Neural cell (in vitro differentiated cells): Measurements from ENCODE around the gene VIPAS39.

ENCODE experiments used
- EP300 ChIP-seq: fragments of 450-650 bp; conservative IDR thresholded peaks from 2 replicates; pipeline ENCODE4 v1.6.1; 2014; ENCODE audit warnings: antibody characterized with exemption, mild to moderate bottlenecking, moderate library complexity; ENCODE audit not compliant: poor library complexity, severe bottlenecking
- EZH2 ChIP-seq: fragments of 200-600, 300-800 bp; shearing (Covaris generic), sonication (generic); IDR thresholded peaks from 2 replicates; pipeline ENCODE4 v1.6.1; 2014; ENCODE audit warnings: antibody characterized with exemption, low read length, borderline replicate concordance, mild to moderate bottlenecking; ENCODE audit not compliant: insufficient read depth, poor library complexity, severe bottlenecking
- MXI1 ChIP-seq: fragments of 450-650 bp; conservative IDR thresholded peaks from 2 replicates; pipeline ENCODE4 v1.6.1; 2014; ENCODE audit warnings: antibody characterized with exemption, mild to moderate bottlenecking; ENCODE audit not compliant: poor library complexity, severe bottlenecking
- POLR2AphosphoS5 ChIP-seq: IDR thresholded peaks from 2 replicates; pipeline ENCODE4 v1.6.1; 2012
- RAD21 ChIP-seq: fragments of 450-650 bp; conservative IDR thresholded peaks from 2 replicates; pipeline ENCODE4 v1.6.1; 2014; ENCODE audit warnings: antibody characterized with exemption, mild to moderate bottlenecking, moderate library complexity
- SMC3 ChIP-seq: fragments of 450-650 bp; conservative IDR thresholded peaks from 2 replicates; pipeline ENCODE4 v1.6.1; 2014; ENCODE audit warnings: antibody characterized with exemption, mild to moderate bottlenecking, moderate library complexity; ENCODE audit not compliant: poor library complexity
- TAF1 ChIP-seq: IDR thresholded peaks from 2 replicates; pipeline ENCODE4 v1.6.1; 2012; ENCODE audit warnings: low read depth
- TF ChIP-seq, protein P1 (sequence below): fragments of 450-650 bp; IDR thresholded peaks from 2 replicates; pipeline ENCODE4 v1.5.1; 2014; ENCODE audit warnings: antibody characterized with exemption, mild to moderate bottlenecking, moderate library complexity; ENCODE audit not compliant: poor library complexity, severe bottlenecking
- TF ChIP-seq, protein P2 (sequence below): IDR thresholded peaks from 2 replicates; pipeline ENCODE4 v1.6.1; 2012; ENCODE audit warnings: borderline replicate concordance

DNA sequence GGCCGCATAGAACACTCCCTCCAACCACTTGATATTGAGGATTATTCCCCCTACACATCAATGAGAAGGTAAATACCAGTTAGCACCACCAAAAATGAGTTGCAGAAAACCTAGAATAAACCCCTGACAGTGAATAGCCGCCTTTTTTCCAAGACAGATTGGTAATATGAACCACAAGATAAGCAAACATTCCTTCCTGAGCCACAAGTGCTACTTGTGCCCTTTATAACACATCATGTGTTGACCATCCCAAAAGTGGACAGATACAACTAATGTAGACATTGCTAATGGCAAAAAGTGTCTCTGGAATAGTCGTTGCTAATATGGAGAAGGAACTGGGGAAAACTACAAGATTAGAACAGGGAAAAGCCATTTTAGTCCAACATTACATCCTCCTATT lies 51.3 kb downstream of the VIPAS39 start:
- TF ChIP-seq EZH2 (no peak), TAF1 (no peak), RAD21 (no peak), EP300 (no peak), POLR2AphosphoS5 (no peak), SMC3 (no peak), MXI1 (no peak)
- TF ChIP-seq, protein P1, sequence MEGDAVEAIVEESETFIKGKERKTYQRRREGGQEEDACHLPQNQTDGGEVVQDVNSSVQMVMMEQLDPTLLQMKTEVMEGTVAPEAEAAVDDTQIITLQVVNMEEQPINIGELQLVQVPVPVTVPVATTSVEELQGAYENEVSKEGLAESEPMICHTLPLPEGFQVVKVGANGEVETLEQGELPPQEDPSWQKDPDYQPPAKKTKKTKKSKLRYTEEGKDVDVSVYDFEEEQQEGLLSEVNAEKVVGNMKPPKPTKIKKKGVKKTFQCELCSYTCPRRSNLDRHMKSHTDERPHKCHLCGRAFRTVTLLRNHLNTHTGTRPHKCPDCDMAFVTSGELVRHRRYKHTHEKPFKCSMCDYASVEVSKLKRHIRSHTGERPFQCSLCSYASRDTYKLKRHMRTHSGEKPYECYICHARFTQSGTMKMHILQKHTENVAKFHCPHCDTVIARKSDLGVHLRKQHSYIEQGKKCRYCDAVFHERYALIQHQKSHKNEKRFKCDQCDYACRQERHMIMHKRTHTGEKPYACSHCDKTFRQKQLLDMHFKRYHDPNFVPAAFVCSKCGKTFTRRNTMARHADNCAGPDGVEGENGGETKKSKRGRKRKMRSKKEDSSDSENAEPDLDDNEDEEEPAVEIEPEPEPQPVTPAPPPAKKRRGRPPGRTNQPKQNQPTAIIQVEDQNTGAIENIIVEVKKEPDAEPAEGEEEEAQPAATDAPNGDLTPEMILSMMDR: no peak
- TF ChIP-seq, protein P2, sequence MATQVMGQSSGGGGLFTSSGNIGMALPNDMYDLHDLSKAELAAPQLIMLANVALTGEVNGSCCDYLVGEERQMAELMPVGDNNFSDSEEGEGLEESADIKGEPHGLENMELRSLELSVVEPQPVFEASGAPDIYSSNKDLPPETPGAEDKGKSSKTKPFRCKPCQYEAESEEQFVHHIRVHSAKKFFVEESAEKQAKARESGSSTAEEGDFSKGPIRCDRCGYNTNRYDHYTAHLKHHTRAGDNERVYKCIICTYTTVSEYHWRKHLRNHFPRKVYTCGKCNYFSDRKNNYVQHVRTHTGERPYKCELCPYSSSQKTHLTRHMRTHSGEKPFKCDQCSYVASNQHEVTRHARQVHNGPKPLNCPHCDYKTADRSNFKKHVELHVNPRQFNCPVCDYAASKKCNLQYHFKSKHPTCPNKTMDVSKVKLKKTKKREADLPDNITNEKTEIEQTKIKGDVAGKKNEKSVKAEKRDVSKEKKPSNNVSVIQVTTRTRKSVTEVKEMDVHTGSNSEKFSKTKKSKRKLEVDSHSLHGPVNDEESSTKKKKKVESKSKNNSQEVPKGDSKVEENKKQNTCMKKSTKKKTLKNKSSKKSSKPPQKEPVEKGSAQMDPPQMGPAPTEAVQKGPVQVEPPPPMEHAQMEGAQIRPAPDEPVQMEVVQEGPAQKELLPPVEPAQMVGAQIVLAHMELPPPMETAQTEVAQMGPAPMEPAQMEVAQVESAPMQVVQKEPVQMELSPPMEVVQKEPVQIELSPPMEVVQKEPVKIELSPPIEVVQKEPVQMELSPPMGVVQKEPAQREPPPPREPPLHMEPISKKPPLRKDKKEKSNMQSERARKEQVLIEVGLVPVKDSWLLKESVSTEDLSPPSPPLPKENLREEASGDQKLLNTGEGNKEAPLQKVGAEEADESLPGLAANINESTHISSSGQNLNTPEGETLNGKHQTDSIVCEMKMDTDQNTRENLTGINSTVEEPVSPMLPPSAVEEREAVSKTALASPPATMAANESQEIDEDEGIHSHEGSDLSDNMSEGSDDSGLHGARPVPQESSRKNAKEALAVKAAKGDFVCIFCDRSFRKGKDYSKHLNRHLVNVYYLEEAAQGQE: no peak
